GM06990 (cell line): Measurements from ENCODE around the gene CAMK2A.

Source experiments
- DNase-seq: peaks from one replicate; pipeline ENCODE4 v3.0.0-alpha.2; 2011; ENCODE audit not compliant: insufficient read length; ENCODE audit errors: extremely low read depth
- H3K27me3 ChIP-seq: replicated peaks from 2 replicates; pipeline ENCODE4 v1.6.0; 2011; ENCODE audit warnings: low read length; ENCODE audit not compliant: control insufficient read depth, insufficient read depth
- H3K36me3 ChIP-seq: 2 replicates; pipeline ENCODE4 v1.5.1; 2011; ENCODE audit warnings: low read length; ENCODE audit not compliant: control insufficient read depth, insufficient read depth
- H3K4me3 ChIP-seq: replicated peaks from 2 replicates; pipeline ENCODE4 v1.5.1; 2011; ENCODE audit warnings: low read depth, mild to moderate bottlenecking, control low read depth, low read length
- TF ChIP-seq, protein P1 (sequence below): IDR thresholded peaks from 2 replicates; pipeline ENCODE4 v1.5.1; 2011; ENCODE audit warnings: low read length, control low read depth, mild to moderate bottlenecking, inconsistent platforms; ENCODE audit not compliant: insufficient read depth, poor library complexity, severe bottlenecking

CAMK2A gene

GRCh38 chr5:150289551-150290390, at the start of gene CAMK2A:
Gene CAMK2A, minus strand, starts transcription at chr5:150289773. Its CDS starts 148 bp downstream, at chr5:150289625.
- H3K36me3 ChIP-seq: no peaks in the 10 kb centered on the region
- DNase-seq: no peak

DNA sequence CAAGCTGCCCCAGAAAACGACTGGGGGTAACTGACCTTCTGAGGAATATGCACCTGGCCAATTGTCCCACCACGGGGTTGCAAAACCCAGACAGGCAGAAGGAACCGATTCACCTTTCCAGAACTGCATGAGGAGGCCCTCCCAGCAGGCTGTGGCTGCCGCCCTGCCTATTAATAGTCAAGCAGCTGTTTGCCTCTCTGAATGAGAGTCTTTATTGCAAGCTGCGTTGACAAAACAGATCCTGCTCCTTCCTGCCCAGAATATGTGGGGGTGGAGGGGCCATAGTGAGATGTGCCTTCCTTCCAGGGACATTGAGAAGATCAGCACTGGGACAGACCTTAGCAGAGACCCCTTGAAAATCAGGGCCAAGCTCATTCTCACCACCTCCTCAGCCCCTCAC, 49.6 kb upstream of the CAMK2A start:
- TF ChIP-seq, protein P1, sequence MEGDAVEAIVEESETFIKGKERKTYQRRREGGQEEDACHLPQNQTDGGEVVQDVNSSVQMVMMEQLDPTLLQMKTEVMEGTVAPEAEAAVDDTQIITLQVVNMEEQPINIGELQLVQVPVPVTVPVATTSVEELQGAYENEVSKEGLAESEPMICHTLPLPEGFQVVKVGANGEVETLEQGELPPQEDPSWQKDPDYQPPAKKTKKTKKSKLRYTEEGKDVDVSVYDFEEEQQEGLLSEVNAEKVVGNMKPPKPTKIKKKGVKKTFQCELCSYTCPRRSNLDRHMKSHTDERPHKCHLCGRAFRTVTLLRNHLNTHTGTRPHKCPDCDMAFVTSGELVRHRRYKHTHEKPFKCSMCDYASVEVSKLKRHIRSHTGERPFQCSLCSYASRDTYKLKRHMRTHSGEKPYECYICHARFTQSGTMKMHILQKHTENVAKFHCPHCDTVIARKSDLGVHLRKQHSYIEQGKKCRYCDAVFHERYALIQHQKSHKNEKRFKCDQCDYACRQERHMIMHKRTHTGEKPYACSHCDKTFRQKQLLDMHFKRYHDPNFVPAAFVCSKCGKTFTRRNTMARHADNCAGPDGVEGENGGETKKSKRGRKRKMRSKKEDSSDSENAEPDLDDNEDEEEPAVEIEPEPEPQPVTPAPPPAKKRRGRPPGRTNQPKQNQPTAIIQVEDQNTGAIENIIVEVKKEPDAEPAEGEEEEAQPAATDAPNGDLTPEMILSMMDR: no peak
- H3K36me3 ChIP-seq: no peaks in the 10 kb centered on the region
- no peaks in the 10 kb centered on the region for H3K27me3 ChIP-seq
- DNase-seq: no peak
- H3K4me3 ChIP-seq: no peak overlapping the region

More at GRCh38 chr5:150289551-150290390, at the start of gene CAMK2A:
- no peaks in the 10 kb centered on the region; the same call in none of the 2 replicates for H3K27me3 ChIP-seq
- H3K4me3 ChIP-seq: no peak within 1 kb of the TSS
- TF ChIP-seq, protein P1: no peak

GRCh38 chr5:150338546-150338945, 49.0 kb upstream of the CAMK2A start:
- TF ChIP-seq, protein P1: no peak
- H3K27me3 ChIP-seq: no peaks in the 10 kb centered on the region
- H3K36me3 ChIP-seq: no peaks in the 10 kb centered on the region
- no peak overlapping the region for H3K4me3 ChIP-seq
- no peak for DNase-seq

- H3K4me3 ChIP-seq: no peak overlapping the region
Observed at GRCh38 chr5:150335778-150336177, 46.2 kb upstream of the CAMK2A start.

DNA sequence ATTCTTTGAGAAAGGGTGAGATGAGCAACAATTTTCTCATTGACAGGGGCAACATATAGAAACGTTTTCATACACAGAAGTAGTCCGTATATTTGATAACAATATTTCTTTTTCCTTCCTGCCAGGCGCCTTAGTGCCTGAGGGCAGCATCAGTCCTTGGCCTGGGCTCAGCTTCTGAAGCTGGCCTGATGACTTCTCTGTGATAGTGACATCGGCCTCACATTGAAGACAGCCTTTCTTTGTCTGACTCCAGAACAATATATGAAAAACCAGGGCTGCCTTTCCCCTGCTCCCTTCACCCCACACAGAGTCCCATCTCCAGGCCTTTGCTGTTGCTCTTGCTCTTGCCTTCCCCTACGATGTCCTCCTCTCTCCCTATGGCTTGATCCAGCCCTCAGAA, 43.8 kb upstream of the CAMK2A start:
- no peak for DNase-seq
- 0 out of 2 replicates have a peak, but pooled peaks cover 1% of the 10 kb centered on the region for H3K27me3 ChIP-seq
- H3K36me3 ChIP-seq: no peaks in the 10 kb centered on the region
- TF ChIP-seq, protein P1: no peak
- H3K4me3 ChIP-seq: no peak overlapping the region

More at GRCh38 chr5:150335778-150336177, 46.2 kb upstream of the CAMK2A start:
- TF ChIP-seq, protein P1: no peak
- Histone ChIP-seq H3K27me3 (no peaks in the 10 kb centered on the region), H3K36me3 (no peaks in the 10 kb centered on the region)
- DNase-seq: no peak
